Measurements from ENCODE around the gene CRNN. TPM values are rescaled to one million over a fixed set of nuclear protein-coding genes. Genes with fewer than 3 reads are reported as not detected.

CRNN gene
- total and polyA plus RNA-seq, 10 of the 15 experiments (the other 5 are each of a cell fraction or from before 2014, with no cell fraction given) = not detected

- Histone ChIP-seq H3K4me2 (ENCODE audit: control insufficient read depth, insufficient read depth) (no peak overlapping the region), H3K27ac (ENCODE audit: control insufficient read depth, insufficient read depth) (no peak overlapping the region), H2AFZ (ENCODE audit: control insufficient read depth, low read depth, low read length) (no peak overlapping the region), H3K4me3 (no peak overlapping the region), H3K27me3 (replicated peaks in 1 of 2; ENCODE audit: control insufficient read depth in 2 of 2, insufficient read depth in 2 of 2, low read length in 1 of 2) (peaks cover 0 to 3% of the 10 kb centered on the region in 2 experiments; a peak in 2 of 4 replicates), H3K4me1 (ENCODE audit: control insufficient read depth, insufficient read depth, low read length) (no peaks in the 10 kb centered on the region), H3K36me3 (ENCODE audit: control insufficient read depth in 2 of 2, insufficient read depth in 2 of 2, low read length in 1 of 2) (no peaks in the 10 kb centered on the region), H3K79me2 (ENCODE audit: control insufficient read depth, insufficient read depth, low read length) (no peaks in the 10 kb centered on the region), H3K9me3 (replicated peaks; ENCODE audit: control insufficient read depth, insufficient read depth, low read length) (no peaks in the 10 kb centered on the region), H4K20me1 (ENCODE audit: control insufficient read depth, insufficient read depth) (no peaks in the 10 kb centered on the region), H3K9ac (ENCODE audit: control insufficient read depth, insufficient read depth, low read length) (no peak overlapping the region)
- TF ChIP-seq MTA2 (IDR thresholded peaks at IDR 0.05; ENCODE audit: low read depth) (0 out of 2 replicates have a peak, but pooled peaks have one; percentile 16), MXI1 (IDR thresholded peaks at IDR 0.05; ENCODE audit: low read depth, low read length) (no peak), MAX (IDR thresholded peaks at IDR 0.05; ENCODE audit: low read depth, low read length) (no peak)
- ChIA-PET RAD21 (ENCODE audit: unreplicated experiment) (interaction anchor here (1.4 to 2.4 kb wide), 2 partner anchors 9 kb away, joined by 5 to 17 read pairs; no protein-coding TSS in a partner anchor), POLR2A (no interaction called here), SMC1A (ENCODE audit: uncharacterized antibody, unreplicated experiment) (interaction anchor here (1.5 kb wide), 1 partner anchor 51 kb away, joined by 3 read pairs; no protein-coding TSS in a partner anchor), CTCF (interaction anchor here (0.8 to 2.9 kb wide), 3 partner anchors 9 to 261 kb away, joined by 3 to 49 read pairs (median 4); no protein-coding TSS in a partner anchor)
- in situ Hi-C loops (cut with MboI) (no loop called here), intact Hi-C loops (cut with micrococcal nuclease; ENCODE audit: unreplicated experiment) (no loop called here)
- DNase-seq (ENCODE audit: low read depth, low spot score) (no peak), ATAC-seq (no peak), FAIRE-seq (no peak)
- no TSS peak for BruUV-seq (replicated peaks)
- 17% methylated on average over 2 of the region's 2 CpGs for WGBS (ENCODE audit: insufficient coverage, insufficient replicate concordance, low lambda C conversion rate, missing lambda C conversion rate)
Measured at GRCh38 chr1:152449661-152450060, 35.6 kb upstream of the CRNN start.

DNA sequence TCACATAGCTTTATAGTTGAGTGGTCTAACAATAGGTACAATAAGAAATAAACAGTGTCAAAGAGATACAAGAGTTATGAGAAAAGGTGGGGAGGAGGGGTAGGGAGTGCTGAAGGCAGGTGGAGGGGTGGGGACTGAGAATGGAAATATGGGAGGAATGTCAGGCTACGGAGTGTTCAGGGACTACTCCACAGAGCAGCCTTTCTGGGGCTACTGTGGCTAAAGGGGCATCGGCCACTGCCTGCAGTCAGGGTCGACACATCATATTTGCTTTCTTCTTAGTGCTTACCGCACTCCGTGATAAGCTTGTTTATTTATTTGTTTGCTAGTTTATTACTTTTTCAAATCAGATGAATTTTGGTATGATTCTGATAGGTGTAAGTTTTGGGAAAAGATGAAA lies 34.4 kb upstream of the CRNN start:
- BruUV-seq (replicated peaks) = no TSS peak
- intact Hi-C loops (cut with micrococcal nuclease; ENCODE audit: unreplicated experiment) = no loop called here
- FAIRE-seq = no peak
- TF ChIP-seq IRF4 (IDR thresholded peaks at IDR 0.05; ENCODE audit: low read depth, low read length) (no peak), ZZZ3 (IDR thresholded peaks at IDR 0.05; ENCODE audit: control insufficient read depth, insufficient read length, low read depth) (no peak), RAD51 (IDR thresholded peaks at IDR 0.05) (no peak), HDGF (IDR thresholded peaks at IDR 0.05) (no peak), CBX5 (IDR thresholded peaks at IDR 0.05; ENCODE audit: low read depth) (no peak), USF2 (IDR thresholded peaks at IDR 0.05; ENCODE audit: borderline replicate concordance, low read depth, low read length) (no peak), TCF12 (IDR thresholded peaks at IDR 0.05; ENCODE audit: low read depth, low read length) (no peak), BRCA1 (IDR thresholded peaks at IDR 0.05; ENCODE audit: low read depth, low read length) (no peak), FOXK2 (IDR thresholded peaks at IDR 0.05) (no peak), CHD4 (IDR thresholded peaks at IDR 0.05) (no peak)
- TF ChIP-seq, protein P1, sequence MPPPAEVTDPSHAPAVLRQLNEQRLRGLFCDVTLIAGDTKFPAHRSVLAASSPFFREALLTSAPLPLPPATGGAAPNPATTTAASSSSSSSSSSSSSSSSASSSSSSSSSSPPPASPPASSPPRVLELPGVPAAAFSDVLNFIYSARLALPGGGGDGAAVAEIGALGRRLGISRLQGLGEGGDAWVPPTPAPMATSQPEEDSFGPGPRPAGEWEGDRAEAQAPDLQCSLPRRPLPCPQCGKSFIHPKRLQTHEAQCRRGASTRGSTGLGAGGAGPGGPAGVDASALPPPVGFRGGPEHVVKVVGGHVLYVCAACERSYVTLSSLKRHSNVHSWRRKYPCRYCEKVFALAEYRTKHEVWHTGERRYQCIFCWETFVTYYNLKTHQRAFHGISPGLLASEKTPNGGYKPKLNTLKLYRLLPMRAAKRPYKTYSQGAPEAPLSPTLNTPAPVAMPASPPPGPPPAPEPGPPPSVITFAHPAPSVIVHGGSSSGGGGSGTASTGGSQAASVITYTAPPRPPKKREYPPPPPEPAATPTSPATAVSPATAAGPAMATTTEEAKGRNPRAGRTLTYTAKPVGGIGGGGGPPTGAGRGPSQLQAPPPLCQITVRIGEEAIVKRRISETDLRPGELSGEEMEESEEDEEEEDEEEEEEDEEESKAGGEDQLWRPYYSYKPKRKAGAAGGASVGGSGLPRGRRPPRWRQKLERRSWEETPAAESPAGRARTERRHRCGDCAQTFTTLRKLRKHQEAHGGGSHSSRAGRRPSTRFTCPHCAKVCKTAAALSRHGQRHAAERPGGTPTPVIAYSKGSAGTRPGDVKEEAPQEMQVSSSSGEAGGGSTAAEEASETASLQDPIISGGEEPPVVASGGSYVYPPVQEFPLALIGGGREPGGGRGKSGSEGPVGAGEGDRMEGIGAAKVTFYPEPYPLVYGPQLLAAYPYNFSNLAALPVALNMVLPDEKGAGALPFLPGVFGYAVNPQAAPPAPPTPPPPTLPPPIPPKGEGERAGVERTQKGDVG (CRISPR knock-in tag; IDR thresholded peaks at IDR 0.05) = no peak

More for the DNA sequence above, 34.4 kb upstream of the CRNN start:
- Histone ChIP-seq H3K4me1 (ENCODE audit: control insufficient read depth, insufficient read depth, low read length) (no peaks in the 10 kb centered on the region), H3K79me2 (ENCODE audit: control insufficient read depth, insufficient read depth, low read length) (no peaks in the 10 kb centered on the region), H3K27ac (ENCODE audit: control insufficient read depth, insufficient read depth) (no peak overlapping the region), H3K4me3 (no peak overlapping the region), H3K27me3 (replicated peaks in 1 of 2; ENCODE audit: control insufficient read depth in 2 of 2, insufficient read depth in 2 of 2, low read length in 1 of 2) (peaks cover 0 to 3% of the 10 kb centered on the region in 2 experiments; a peak in 2 of 4 replicates), H2AFZ (ENCODE audit: control insufficient read depth, low read depth, low read length) (no peak overlapping the region), H3K36me3 (ENCODE audit: control insufficient read depth in 2 of 2, insufficient read depth in 2 of 2, low read length in 1 of 2) (no peaks in the 10 kb centered on the region), H3K9me3 (replicated peaks; ENCODE audit: control insufficient read depth, insufficient read depth, low read length) (no peaks in the 10 kb centered on the region), H3K4me2 (ENCODE audit: control insufficient read depth, insufficient read depth) (no peak overlapping the region), H4K20me1 (ENCODE audit: control insufficient read depth, insufficient read depth) (no peaks in the 10 kb centered on the region), H3K9ac (ENCODE audit: control insufficient read depth, insufficient read depth, low read length) (no peak overlapping the region)
- DNase-seq (ENCODE audit: low read depth, low spot score) (no peak), ATAC-seq (no peak)
- in situ Hi-C loops (cut with MboI) = no loop called here
- SMC1A ChIA-PET (ENCODE audit: uncharacterized antibody, unreplicated experiment) = interaction anchor here (0.9 to 1.8 kb wide), 3 partner anchors 10 to 101 kb away, joined by 3 to 7 read pairs (median 4); no protein-coding TSS in a partner anchor
- CTCF ChIA-PET = interaction anchor here (0.8 to 2.9 kb wide), 4 partner anchors 11 to 260 kb away, joined by 3 to 49 read pairs (median 4); no protein-coding TSS in a partner anchor
- WGBS (ENCODE audit: insufficient coverage, insufficient replicate concordance, low lambda C conversion rate, missing lambda C conversion rate) = 60% methylated on average over 5 of the region's 5 CpGs
- RAD21 ChIA-PET (ENCODE audit: unreplicated experiment) = interaction anchor here (0.8 to 2.4 kb wide), 4 partner anchors 8 to 262 kb away, joined by 3 to 17 read pairs (median 4); no protein-coding TSS in a partner anchor
- POLR2A ChIA-PET = no interaction called here

Data from GM12878 (cell line).